Measurements from ENCODE around the gene JMJD1C.

Gene JMJD1C

DNA sequence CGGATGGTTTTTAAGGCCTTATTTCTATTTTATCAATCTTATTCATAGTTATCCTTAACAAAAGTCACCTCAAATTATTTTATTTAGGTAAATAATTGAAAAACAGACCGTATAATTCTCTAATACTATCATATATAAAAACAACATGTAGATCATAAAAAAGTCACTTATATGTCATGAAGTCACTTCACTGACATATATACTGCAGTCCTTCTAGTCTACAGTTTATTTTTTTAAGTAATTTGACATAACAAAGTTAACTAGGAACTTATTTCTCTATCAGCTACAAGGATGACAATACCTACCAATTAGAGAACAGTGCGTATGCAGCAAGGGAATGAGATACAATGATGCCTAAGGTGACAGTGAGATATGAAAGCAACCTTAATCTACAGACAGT is 26.2 kb downstream of the JMJD1C start:
- Histone ChIP-seq H4K20me1 (ENCODE audit: control insufficient read depth, insufficient read depth, low read depth, low read length) (peaks cover 8% of the 10 kb centered on the region), H3K9me3 (ENCODE audit: control insufficient read depth, insufficient read depth, low read length) (no peaks in the 10 kb centered on the region), H3K27ac (ENCODE audit: low read depth, low read length) (no peak overlapping the region), H3K27me3 (ENCODE audit: control insufficient read depth, low read length) (no peaks in the 10 kb centered on the region), H3F3A (ENCODE audit: control insufficient read depth, insufficient read depth) (no peaks in the 10 kb centered on the region), H3K4me1 (ENCODE audit: control insufficient read depth, low read length) (peaks cover 3% of the 10 kb centered on the region; the same call in 1 of the 2 replicates), H3K4me3 (ENCODE audit: low read length) (no peak overlapping the region), H3K9me2 (replicated peaks; ENCODE audit: control insufficient read depth, low read length) (no peaks in the 10 kb centered on the region), H3K36me3 (ENCODE audit: control insufficient read depth, low read length) (no peaks in the 10 kb centered on the region), H3K79me2 (ENCODE audit: control insufficient read depth, low read length) (peaks cover 66% of the 10 kb centered on the region), H3K4me2 (ENCODE audit: low read length) (no peak overlapping the region)
- TF ChIP-seq, protein P1, sequence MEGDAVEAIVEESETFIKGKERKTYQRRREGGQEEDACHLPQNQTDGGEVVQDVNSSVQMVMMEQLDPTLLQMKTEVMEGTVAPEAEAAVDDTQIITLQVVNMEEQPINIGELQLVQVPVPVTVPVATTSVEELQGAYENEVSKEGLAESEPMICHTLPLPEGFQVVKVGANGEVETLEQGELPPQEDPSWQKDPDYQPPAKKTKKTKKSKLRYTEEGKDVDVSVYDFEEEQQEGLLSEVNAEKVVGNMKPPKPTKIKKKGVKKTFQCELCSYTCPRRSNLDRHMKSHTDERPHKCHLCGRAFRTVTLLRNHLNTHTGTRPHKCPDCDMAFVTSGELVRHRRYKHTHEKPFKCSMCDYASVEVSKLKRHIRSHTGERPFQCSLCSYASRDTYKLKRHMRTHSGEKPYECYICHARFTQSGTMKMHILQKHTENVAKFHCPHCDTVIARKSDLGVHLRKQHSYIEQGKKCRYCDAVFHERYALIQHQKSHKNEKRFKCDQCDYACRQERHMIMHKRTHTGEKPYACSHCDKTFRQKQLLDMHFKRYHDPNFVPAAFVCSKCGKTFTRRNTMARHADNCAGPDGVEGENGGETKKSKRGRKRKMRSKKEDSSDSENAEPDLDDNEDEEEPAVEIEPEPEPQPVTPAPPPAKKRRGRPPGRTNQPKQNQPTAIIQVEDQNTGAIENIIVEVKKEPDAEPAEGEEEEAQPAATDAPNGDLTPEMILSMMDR (IDR thresholded peaks at IDR 0.05; ENCODE audit: low read depth, low read length, poor library complexity, severe bottlenecking): no peak
- no peak for TF ChIP-seq EZH2phosphoT487 (IDR thresholded peaks at IDR 0.05; ENCODE audit: borderline replicate concordance, low read length)

DNA sequence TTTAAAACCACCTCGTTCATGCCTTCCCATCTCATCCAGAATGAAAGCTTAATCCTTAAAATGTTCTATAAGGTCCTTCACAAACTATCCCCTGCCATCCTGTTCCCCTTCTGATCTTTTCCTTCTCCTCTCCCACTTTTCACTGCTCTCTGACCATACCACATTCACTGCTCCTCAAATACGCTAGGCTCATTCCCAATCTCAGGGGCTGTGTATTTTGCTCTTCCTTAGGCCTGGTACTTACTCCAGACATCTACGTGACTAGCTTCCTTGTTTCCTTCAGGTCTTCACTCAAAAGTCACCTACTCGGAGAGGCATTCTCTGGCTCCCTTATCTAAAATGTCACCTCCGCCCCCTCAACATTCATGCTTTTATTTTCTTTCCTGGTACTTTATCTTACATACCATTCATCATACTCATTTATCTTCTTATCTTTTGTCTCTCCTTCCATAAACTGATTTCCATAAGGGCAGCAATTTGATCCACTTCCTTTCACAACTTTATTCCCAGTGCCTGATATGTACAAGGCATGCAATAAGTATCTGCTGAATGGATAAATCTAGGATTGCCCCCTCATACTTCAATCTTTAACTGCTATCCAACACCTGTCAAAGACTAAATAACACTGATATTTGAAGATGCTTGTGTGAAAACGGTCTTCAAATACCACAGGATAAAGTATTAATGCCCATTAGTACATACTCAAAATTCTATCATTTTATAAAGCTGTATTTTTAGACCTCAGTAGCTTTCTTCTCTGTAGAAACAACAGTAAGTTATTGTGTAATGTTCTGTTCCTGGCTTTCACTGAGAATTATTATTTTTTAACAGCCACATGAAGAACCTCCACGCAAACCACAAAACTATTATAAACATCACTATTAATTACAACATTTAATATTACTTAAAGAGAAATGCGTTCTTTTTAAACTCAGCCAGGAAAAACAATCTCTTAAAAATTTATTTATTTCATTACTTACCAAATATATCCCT is 27.0 kb downstream of the JMJD1C start:
- Histone ChIP-seq H3K9me2 (replicated peaks; ENCODE audit: control insufficient read depth, low read length) (no peaks in the 10 kb centered on the region), H3K27me3 (ENCODE audit: control insufficient read depth, low read length) (no peaks in the 10 kb centered on the region), H3K27ac (ENCODE audit: low read depth, low read length) (no peak overlapping the region), H3K4me3 (ENCODE audit: low read length) (no peak overlapping the region), H3K4me2 (ENCODE audit: low read length) (no peak overlapping the region), H3F3A (ENCODE audit: control insufficient read depth, insufficient read depth) (no peaks in the 10 kb centered on the region), H3K79me2 (ENCODE audit: control insufficient read depth, low read length) (peaks cover 71% of the 10 kb centered on the region), H3K9me3 (ENCODE audit: control insufficient read depth, insufficient read depth, low read length) (no peaks in the 10 kb centered on the region), H3K4me1 (ENCODE audit: control insufficient read depth, low read length) (peaks cover 3% of the 10 kb centered on the region; the same call in 1 of the 2 replicates), H3K36me3 (ENCODE audit: control insufficient read depth, low read length) (no peaks in the 10 kb centered on the region), H4K20me1 (ENCODE audit: control insufficient read depth, insufficient read depth, low read depth, low read length) (peaks cover 8% of the 10 kb centered on the region)
- no peak for TF ChIP-seq EZH2phosphoT487 (IDR thresholded peaks at IDR 0.05; ENCODE audit: borderline replicate concordance, low read length)
- TF ChIP-seq, protein P1 (IDR thresholded peaks at IDR 0.05; ENCODE audit: low read depth, low read length, poor library complexity, severe bottlenecking): no peak

DNA sequence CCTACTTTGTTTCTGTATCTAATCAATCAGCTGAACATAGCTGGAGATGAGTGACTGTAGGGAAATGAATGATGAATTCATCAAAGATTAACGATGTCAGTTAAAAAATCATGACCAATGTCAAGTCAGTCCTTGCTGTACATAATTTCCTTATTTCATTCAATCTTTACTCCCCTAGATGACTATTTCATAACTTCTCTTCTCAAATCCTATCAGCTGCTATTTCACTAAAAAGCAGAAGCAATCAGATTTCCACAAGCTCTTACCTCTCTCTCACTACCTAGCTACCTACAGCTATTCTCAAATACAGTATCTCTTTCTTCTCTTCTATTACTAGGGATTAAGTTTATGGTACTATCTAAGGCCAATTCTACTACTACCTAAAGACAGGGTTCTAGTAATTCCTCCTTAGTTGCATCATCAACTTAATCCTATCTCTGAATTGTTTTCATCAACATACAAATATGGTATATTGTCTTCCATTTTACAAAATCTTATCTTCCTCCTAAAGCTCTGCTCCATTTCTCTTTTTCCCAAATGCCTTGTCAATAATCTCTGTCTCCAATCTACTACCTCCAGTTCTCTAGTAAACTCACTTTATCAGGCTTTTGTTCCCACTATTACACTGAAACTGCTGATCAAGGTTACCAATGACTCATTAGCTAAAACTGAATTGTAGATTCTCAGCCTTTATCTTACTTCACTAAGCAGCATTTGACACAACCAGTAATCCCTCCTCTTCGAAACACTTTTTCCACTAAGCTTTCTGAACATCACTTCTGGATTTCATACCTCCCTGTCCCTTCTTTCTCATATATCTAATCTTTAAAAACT is 28.4 kb downstream of the JMJD1C start:
- TF ChIP-seq EZH2phosphoT487 (IDR thresholded peaks at IDR 0.05; ENCODE audit: borderline replicate concordance, low read length): no peak
- TF ChIP-seq, protein P1 (IDR thresholded peaks at IDR 0.05; ENCODE audit: low read depth, low read length, poor library complexity, severe bottlenecking): no peak
- Histone ChIP-seq H3F3A (ENCODE audit: control insufficient read depth, insufficient read depth) (no peaks in the 10 kb centered on the region), H3K36me3 (ENCODE audit: control insufficient read depth, low read length) (no peaks in the 10 kb centered on the region), H3K4me1 (ENCODE audit: control insufficient read depth, low read length) (peaks cover 3% of the 10 kb centered on the region; the same call in 1 of the 2 replicates), H3K9me3 (ENCODE audit: control insufficient read depth, insufficient read depth, low read length) (no peaks in the 10 kb centered on the region), H4K20me1 (ENCODE audit: control insufficient read depth, insufficient read depth, low read depth, low read length) (peaks cover 8% of the 10 kb centered on the region), H3K27ac (ENCODE audit: low read depth, low read length) (no peak overlapping the region), H3K27me3 (ENCODE audit: control insufficient read depth, low read length) (no peaks in the 10 kb centered on the region), H3K4me3 (ENCODE audit: low read length) (no peak overlapping the region), H3K79me2 (ENCODE audit: control insufficient read depth, low read length) (peaks cover 70% of the 10 kb centered on the region), H3K9me2 (replicated peaks; ENCODE audit: control insufficient read depth, low read length) (no peaks in the 10 kb centered on the region), H3K4me2 (ENCODE audit: low read length) (no peak overlapping the region)
